SK-N-SH treated with all-trans-retinoic acid at 6 μM for 48 hours (cell line): ENCODE measurements around the gene PCDH8.

Experiments used
- ATAC-seq: fragments of 200-7000 bp; cut with Tn5 transposase; 3 replicates; pipeline ENCODE4 v1.9.1; 2020; ENCODE audit warnings: mild to moderate bottlenecking, moderate library complexity
- ARNTL ChIP-seq: fragments of 450-650 bp; formaldehyde crosslinking; IDR thresholded peaks from 2 replicates; pipeline ENCODE4 v1.5.0; 2020; ENCODE audit warnings: low read depth, mild to moderate bottlenecking, moderate library complexity, borderline replicate concordance
- CREB5 ChIP-seq: fragments of 250-450 bp; sonication (Bioruptor Pico); IDR thresholded peaks from 2 replicates; pipeline ENCODE4 v1.5.1; 2020; ENCODE audit warnings: low read depth, mild to moderate bottlenecking, moderate library complexity
- CSDC2 ChIP-seq: fragments of 250-450 bp; sonication (Bioruptor Pico); IDR thresholded peaks from 2 replicates; pipeline ENCODE4 v1.5.0; 2020; ENCODE audit warnings: mild to moderate bottlenecking, moderate library complexity
- CSRNP3 ChIP-seq: fragments of 250-450 bp; sonication (Bioruptor Pico); IDR thresholded peaks from 2 replicates; pipeline ENCODE4 v1.5.1; 2021; ENCODE audit warnings: mild to moderate bottlenecking, moderate library complexity
- ESRRG ChIP-seq: fragments of 250-450 bp; sonication (Bioruptor Pico); IDR thresholded peaks from 2 replicates; pipeline ENCODE4 v1.6.1; 2021; ENCODE audit warnings: mild to moderate bottlenecking
- GLIS3 ChIP-seq: fragments of 250-450 bp; sonication (Bioruptor Pico); IDR thresholded peaks from 2 replicates; pipeline ENCODE4 v1.5.0; 2020; ENCODE audit warnings: mild to moderate bottlenecking, moderate library complexity
- ISL1 ChIP-seq: fragments of 250-450 bp; sonication (Bioruptor Pico); IDR thresholded peaks from 2 replicates; pipeline ENCODE4 v2.1.2; 2022; ENCODE audit warnings: mild to moderate bottlenecking, moderate library complexity
- OSR1 ChIP-seq: fragments of 250-450 bp; sonication (Bioruptor Pico); IDR thresholded peaks from 2 replicates; pipeline ENCODE4 v1.8.0; 2022; ENCODE audit warnings: moderate library complexity, mild to moderate bottlenecking, inconsistent platforms
- PATZ1 ChIP-seq: fragments of 250-450 bp; sonication (Bioruptor Pico); IDR thresholded peaks from 2 replicates; pipeline ENCODE4 v1.8.0; 2020; ENCODE audit warnings: mild to moderate bottlenecking, moderate library complexity, borderline replicate concordance
- POU6F1 ChIP-seq: fragments of 250-450 bp; sonication (Bioruptor Pico); IDR thresholded peaks from 2 replicates; pipeline ENCODE4 v1.8.0; 2021; ENCODE audit warnings: low read depth, mild to moderate bottlenecking, moderate library complexity, borderline replicate concordance
- RARB ChIP-seq: fragments of 250-450 bp; sonication (Bioruptor Pico); IDR thresholded peaks from 2 replicates; pipeline ENCODE4 v1.8.0; 2021; ENCODE audit warnings: mild to moderate bottlenecking, moderate library complexity
- SNAI2 ChIP-seq: fragments of 250-450 bp; sonication (Bioruptor Pico); IDR thresholded peaks from 2 replicates; pipeline ENCODE4 v1.5.0; 2020; ENCODE audit warnings: mild to moderate bottlenecking, moderate library complexity
- TCF4 ChIP-seq: fragments of 250-450 bp; sonication (Bioruptor Pico); IDR thresholded peaks from 2 replicates; pipeline ENCODE4 v1.8.0; 2021; ENCODE audit warnings: mild to moderate bottlenecking, moderate library complexity, borderline replicate concordance
- TOX ChIP-seq: fragments of 250-450 bp; sonication (Bioruptor Pico); IDR thresholded peaks from 2 replicates; pipeline ENCODE4 v1.8.0; 2021; ENCODE audit warnings: mild to moderate bottlenecking, moderate library complexity, borderline replicate concordance
- TSHZ2 ChIP-seq: fragments of 250-450 bp; sonication (Bioruptor Pico); IDR thresholded peaks from 2 replicates; pipeline ENCODE4 v1.5.0; 2020; ENCODE audit warnings: mild to moderate bottlenecking, moderate library complexity
- ZC3H10 ChIP-seq: fragments of 250-450 bp; sonication (Bioruptor Pico); IDR thresholded peaks from 2 replicates; pipeline ENCODE4 v1.5.1; 2021; ENCODE audit warnings: mild to moderate bottlenecking, moderate library complexity
- ZFP3 ChIP-seq: fragments of 250-450 bp; sonication (Bioruptor Pico); IDR thresholded peaks from 2 replicates; pipeline ENCODE4 v1.5.0; 2020; ENCODE audit warnings: mild to moderate bottlenecking, moderate library complexity
- ZFP30 ChIP-seq: fragments of 450-650 bp; formaldehyde crosslinking; IDR thresholded peaks from 2 replicates; pipeline ENCODE4 v1.5.0; 2022; ENCODE audit warnings: mild to moderate bottlenecking, moderate library complexity
- ZNF565 ChIP-seq: fragments of 450-650 bp; formaldehyde crosslinking; conservative IDR thresholded peaks from 2 replicates; pipeline ENCODE4 v1.5.0; 2020; ENCODE audit warnings: low read depth, mild to moderate bottlenecking, moderate library complexity
- ZNF70 ChIP-seq: fragments of 450-650 bp; formaldehyde crosslinking; IDR thresholded peaks from 2 replicates; pipeline ENCODE4 v1.5.0; 2020; ENCODE audit warnings: mild to moderate bottlenecking, moderate library complexity
- ZNF8 ChIP-seq: fragments of 450-650 bp; formaldehyde crosslinking; IDR thresholded peaks from 2 replicates; pipeline ENCODE4 v1.5.0; 2020; ENCODE audit warnings: mild to moderate bottlenecking, moderate library complexity

The PCDH8 gene

GRCh38 chr13:52811841-52812240 lies 36.6 kb downstream of the PCDH8 start:
- ATAC-seq, result no peak
- TF ChIP-seq TOX (no peak), TCF4 (CRISPR knock-in tag) (no peak), ISL1 (no peak), OSR1 (CRISPR knock-in tag) (no peak), ZNF70 (CRISPR knock-in tag) (no peak), ESRRG (CRISPR knock-in tag) (no peak), CREB5 (CRISPR knock-in tag) (no peak), PATZ1 (CRISPR knock-in tag) (no peak), SNAI2 (CRISPR knock-in tag) (no peak), ZC3H10 (no peak), ZFP30 (CRISPR knock-in tag) (no peak), GLIS3 (CRISPR knock-in tag) (no peak), ZNF8 (CRISPR knock-in tag) (no peak)

GRCh38 chr13:52810526-52810925 lies 37.9 kb downstream of the PCDH8 start:
- ATAC-seq, result no peak
- TF ChIP-seq ZNF8 (CRISPR knock-in tag), result no peak
- TF ChIP-seq CSRNP3, result no peak
- TF ChIP-seq TOX, result no peak
- TF ChIP-seq ZNF565 (CRISPR knock-in tag), result no peak
- TF ChIP-seq ISL1, result no peak
- TF ChIP-seq POU6F1 (CRISPR knock-in tag), result no peak
- no peak for TF ChIP-seq GLIS3 (CRISPR knock-in tag)
- no peak for TF ChIP-seq RARB (CRISPR knock-in tag)
- no peak for TF ChIP-seq ZFP3
- TF ChIP-seq OSR1 (CRISPR knock-in tag), result no peak

GRCh38 chr13:52810011-52810410 lies 38.4 kb downstream of the PCDH8 start:
- ATAC-seq, result no peak
- TF ChIP-seq CSDC2 (CRISPR knock-in tag) (no peak), ZC3H10 (no peak), TSHZ2 (no peak), RARB (CRISPR knock-in tag) (no peak), ARNTL (CRISPR knock-in tag) (no peak), SNAI2 (CRISPR knock-in tag) (no peak), ESRRG (CRISPR knock-in tag) (no peak), ZFP30 (CRISPR knock-in tag) (no peak), CREB5 (CRISPR knock-in tag) (no peak), ZNF70 (CRISPR knock-in tag) (no peak), CSRNP3 (no peak), GLIS3 (CRISPR knock-in tag) (no peak), POU6F1 (CRISPR knock-in tag) (no peak), PATZ1 (CRISPR knock-in tag) (no peak), TOX (no peak), ISL1 (no peak)
